Epithelial cell of prostate (primary cell): Measurements from ENCODE around the gene SSR4.

Experiments used
- DNase-seq: peaks from one replicate; pipeline ENCODE4 v3.0.0-alpha.2; 2011; ENCODE audit warnings: low read depth, low spot score
- H3K27ac ChIP-seq: fragments of 450-650 bp; 2 replicates; pipeline ENCODE4 v1.5.1; 2017; ENCODE audit warnings: mild to moderate bottlenecking

SSR4 gene

DNA sequence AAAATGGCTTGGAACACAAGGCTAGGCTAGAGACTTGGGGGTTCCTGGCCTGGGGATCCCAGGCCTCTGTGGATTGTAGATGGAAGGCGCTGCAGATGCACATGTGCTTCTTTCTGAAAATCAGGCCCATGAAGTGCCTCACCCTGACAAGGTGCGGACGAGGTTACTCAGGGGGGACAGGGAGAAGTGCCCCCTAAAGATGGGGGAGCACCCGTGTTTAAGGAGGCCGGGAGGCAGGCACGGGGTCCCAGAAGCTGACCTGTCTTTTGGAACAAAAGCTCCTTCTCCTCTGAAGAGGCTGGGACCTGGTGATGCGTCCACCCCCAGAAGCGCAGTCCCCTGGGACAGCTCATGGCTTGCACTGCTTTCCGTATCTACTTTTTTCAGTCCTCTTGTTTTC lies 33.4 kb downstream of the SSR4 start:
- DNase-seq, result no peak
- H3K27ac ChIP-seq, result no peak overlapping the region

DNA sequence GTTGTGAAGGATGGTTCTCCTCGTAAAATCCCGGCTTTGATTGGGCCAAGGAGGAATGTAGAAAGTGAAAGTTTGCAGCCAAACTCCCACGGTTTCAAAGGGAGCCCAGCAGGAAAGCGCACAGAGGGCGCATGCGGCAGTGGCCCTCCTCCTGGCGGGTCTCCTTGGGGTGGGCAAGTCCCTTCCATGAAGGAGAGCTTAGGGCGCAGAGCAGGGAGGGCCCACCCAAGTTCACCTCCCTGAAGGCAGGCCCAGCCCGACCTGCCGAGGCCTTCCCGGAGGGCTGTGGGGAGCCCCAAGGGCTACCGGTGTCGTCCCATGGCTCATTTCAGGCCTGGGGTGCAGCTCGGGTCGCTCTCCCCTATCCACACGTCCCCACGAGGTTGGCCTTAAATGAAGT lies 33.8 kb downstream of the SSR4 start:
- no peak for DNase-seq
- no peak overlapping the region for H3K27ac ChIP-seq

DNA sequence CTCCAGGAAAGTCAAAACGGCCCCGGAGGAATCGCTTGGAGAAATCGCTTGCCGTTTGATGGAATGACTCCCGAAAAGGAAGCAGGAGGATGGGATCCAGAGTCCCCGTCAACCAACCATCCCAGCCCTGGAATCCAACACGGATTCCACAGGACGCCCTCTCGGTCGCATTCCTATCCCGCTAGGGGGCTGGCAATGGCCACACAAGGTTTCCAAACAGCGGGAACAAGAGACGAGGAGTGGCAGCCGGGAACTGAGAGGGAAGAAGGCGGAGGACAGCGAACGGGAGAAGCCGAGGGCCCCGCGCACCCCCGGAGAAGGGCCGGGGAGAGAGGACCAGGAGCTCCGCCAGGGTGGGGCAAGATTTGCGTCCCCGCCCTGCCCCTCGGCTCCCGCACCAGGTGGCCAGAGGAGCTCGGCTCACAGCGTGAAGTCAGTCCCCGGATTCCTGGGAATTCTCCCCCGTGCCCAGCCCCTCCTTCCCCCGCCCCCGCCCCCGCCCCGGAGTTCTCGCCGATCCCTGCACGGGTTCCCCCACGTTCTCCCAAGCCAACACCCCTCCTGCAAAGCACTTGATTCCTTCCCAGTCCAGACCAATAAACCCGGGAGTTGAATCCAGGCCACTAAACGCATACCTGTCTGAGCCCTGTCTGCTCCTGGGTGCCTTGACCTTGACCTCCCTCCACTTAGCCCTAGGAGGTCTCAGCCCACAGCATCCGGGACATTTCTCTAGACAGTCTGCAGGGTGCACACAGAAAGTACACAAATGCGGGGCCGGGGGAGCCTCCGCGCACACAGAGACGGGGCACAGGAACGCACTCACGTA lies 34.5 kb downstream of the SSR4 start:
- no peak overlapping the region for H3K27ac ChIP-seq

DNA sequence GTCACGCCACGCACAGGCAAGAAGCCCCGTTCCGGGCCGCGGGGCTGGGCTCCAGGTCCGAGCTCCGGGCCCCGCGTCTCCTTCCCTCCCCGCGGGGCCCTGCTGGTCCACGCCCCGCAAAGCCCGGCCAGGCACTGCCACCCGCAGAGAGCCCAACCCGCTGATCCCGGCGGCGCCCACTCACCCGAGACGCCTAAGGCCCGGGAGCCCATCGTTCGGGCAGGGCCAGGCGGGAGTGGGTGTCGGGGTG lies 35.0 kb downstream of the SSR4 start:
- DNase-seq, result no peak
- no peak overlapping the region for H3K27ac ChIP-seq

More for the DNA sequence above, 34.5 kb downstream of the SSR4 start:
- DNase-seq, result no peak

DNA sequence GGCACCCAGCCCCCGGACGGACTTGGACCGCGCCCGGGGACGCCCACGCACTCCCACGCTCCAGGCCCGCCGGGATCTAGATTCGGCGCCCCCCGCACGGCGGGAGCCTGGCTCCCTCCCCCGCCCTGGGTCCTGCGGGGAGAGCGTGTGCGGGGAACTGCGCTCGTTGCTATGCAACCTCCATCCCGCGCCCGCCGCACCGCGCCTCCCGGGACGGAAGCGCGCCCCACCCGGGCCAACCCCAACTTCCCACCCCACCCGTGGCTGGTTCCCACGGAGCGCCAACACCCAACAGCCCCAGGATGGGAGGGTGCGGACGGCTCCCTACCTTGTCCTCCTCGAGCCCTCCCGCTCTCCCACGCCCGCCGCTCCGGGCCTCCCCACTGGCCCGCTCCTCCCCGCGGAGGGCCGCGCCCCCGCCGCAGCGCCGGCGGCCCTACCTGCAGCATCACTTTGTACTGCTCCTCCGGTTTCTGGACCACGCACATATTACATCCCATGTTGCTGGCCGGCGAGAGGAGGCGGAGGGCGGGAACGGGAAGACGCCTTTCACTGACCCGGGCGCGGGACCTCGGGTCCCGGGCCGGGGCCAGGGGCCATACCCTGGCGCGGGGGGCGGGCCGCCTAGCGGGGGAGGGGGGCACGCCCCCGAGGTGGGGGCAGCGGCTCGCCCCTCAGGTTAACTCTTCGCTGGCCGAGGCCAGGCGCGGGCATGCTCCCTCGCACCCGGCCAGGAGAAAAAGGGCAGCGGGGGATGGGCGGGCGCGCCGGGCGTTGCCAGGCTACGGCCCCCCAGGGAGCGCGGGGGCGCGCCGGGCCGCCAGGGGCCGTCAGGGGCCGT lies 35.6 kb downstream of the SSR4 start, which contains the start of gene PDZD4:
TSS of gene PDZD4 (minus strand) at position 746 of the 841 bp plus-strand sequence. CDS start at position 500, 246 bp downstream.
- H3K27ac ChIP-seq, result no peak within 1 kb of the TSS
- DNase-seq, result no peak

DNA sequence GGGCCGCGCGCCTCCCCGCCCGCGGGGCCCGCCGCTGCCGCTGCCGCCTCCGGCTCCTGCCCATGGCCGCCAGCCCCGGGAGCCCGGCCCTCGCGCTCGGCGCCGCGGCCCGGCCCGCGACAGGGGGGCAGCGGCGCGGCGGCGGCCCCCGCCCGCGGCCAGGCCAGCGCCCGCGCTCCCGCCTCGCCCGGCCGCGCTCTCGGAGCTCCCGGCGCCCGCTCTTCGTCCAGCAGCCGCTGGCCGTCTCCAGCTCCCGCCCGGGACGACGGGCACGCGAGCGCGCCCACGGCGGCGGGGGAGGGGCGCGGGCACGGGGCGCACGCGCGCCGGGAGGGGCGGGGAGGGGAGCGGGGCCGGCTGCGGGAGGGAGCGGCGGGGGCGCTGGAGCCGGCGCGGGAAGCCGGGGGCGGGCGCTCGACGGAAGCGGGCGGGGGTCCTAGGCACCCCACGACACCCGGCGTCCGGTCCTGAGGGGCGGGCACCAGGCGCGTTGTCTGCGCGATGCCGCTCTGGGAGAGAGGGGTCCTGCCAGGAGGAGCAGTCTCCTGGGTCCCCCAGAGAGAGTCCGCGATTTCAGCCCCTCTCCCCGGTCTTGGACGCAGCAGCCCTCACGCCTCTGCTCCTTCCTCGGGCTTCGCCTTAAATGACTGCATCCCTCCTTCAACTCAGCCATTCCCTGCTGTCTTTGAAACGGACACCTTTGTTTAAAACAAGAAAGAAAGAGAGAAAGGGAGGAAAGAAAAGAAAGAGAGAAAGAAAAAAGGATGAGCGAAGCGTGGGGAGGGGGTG lies 36.4 kb downstream of the SSR4 start:
- DNase-seq, result no peak
- H3K27ac ChIP-seq, result no peak overlapping the region

DNA sequence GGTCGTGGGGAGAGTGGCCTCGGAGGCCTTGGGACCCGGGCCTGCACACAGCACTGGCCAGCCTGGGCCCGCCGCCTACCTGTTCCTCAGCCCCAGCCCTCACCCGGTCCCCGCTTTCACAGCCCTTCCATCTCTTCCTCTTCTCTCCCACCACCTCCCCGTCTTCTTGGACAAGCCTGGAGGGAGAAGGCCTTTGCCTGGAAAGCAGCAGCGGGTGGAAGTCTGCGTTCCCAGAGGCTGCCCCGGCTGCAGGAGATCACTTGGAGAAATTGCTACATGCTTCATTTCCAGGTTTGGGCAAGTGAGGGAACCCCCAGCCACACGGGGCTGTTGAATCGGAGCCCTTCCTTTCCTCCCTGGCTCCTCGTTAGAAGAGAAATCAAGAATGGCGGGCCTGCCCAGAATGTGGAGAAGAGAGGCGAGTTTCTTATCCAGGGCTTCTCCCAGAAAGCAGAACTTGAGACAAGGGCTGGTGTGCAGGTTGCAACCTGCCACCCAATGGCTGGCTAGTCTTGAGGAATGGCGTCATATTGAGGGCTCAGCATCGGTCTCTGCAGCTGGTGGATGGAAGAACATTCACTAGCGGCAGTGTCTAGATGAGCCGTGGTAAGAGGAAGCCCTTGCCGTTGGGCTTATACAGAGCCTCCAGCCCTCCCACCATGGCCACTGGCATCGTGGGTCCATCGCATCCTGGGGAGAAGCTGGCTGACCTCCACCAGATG lies 37.1 kb downstream of the SSR4 start:
- no peak overlapping the region for H3K27ac ChIP-seq
- DNase-seq, result no peak

DNA sequence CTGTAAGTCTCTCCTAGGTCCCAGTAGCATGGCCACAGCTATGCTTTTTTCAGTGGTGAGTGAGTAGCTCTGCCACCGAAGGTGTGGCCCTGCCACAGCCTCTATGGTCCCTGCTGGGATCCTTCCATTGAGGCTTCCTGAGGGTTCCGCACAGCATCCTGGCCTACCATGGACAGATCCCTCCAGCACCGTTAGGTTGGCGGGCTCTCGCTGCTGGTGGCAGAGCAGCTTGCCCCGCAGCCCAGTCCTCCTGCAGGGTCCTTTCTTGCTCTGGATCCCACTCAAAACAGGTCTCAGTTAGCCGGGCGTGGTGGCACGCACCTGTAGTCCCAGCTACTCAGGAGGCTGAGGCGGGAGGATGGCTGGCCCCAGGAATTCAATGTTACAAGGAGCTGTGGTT lies 38.3 kb downstream of the SSR4 start:
- no peak overlapping the region for H3K27ac ChIP-seq
- no peak for DNase-seq

DNA sequence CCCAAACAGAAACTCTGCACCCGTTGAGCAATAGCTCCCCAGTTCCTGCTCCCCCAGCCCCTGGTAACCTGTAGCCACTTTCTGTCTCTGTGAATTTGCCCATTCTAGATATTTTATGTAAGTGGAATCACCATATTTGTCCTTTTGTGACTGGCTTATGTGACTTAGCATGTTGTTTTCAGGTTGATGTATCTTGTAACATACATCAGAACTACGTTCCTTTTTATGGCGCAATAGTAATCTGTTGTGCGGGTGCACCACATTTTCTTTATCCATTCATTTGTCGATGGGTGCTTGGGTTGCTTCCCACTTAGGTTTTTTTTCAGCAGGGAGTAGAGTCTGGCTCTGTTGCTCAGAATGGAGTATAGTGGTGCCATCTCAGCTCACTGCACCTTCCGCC lies 42.5 kb downstream of the SSR4 start:
- DNase-seq, result no peak
- no peak overlapping the region for H3K27ac ChIP-seq

DNA sequence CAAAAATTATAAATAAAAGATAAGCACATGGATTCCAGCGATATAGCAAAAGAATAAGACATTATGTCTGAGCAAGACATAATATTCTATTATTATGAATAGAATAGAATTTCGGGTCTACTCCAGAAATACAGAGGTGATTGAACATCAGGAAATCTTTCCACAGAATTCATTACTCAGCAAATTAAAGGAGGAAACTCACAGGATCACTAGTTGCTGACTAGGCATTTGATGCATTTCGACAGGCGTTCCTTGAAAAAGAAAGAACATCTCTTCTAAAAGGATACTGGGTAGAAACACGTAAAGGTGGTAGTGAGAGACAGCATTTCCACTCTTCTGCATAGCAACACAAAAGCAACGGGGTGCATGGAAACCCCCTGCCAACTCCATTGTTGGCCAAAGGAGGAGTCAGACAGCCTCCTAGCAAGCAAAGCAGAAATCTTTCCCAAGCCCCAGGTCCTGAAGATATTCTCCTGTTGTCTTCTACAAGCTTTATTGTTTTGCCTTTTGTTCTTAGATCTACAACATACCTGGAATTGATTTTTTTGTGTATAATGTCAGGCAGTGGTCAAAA lies 50.1 kb downstream of the SSR4 start:
- no peak for DNase-seq
- no peak overlapping the region for H3K27ac ChIP-seq

DNA sequence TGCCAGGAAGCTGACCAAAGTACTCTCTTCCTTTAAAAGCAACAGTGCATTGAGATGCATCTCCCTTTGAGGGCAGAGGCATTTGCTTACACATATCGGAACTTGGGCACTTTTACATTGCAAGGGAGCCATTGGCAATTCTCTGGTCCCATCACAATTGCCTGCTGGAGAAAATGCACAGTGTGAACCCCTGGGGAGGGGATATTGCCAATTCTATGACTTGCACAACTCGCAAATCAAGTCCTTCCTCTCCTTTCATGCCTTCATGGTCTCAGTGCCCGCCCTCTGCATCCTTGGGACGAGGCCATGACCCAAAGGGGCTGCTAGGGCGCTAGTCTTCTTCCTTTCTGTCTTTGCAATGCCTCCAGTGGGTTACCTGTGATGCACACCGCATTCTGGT lies 50.7 kb downstream of the SSR4 start:
- H3K27ac ChIP-seq, result no peak overlapping the region
- no peak for DNase-seq

DNA sequence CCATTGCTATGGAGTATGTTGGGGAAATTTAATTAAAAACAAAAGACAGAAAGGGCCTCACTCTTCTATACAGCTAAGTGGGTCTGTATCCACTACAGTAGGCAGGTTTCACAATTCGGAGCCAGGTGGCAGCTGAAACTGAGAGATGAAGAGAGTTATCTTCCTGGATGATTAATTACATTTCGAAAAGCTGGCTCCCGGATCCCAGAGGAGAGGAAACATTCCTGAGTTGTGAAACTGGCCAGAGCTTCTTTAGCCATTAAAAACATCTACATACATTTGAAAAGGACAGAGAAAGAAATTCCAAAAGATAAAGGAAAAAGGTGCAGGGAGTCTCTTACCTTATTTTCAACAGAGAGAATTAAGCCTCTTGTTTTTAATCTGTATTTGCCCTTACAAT lies 51.4 kb downstream of the SSR4 start:
- H3K27ac ChIP-seq, result no peak overlapping the region
- no peak for DNase-seq
